Panc1 (cell line): ENCODE measurements around the gene GNB1. TPM values are rescaled to one million over a fixed set of nuclear protein-coding genes. Genes with fewer than 3 reads are reported as not detected.
A peak's percentile ranks its signal among the peaks of the same experiment; 100 is the strongest.
"Not testable (repeated sequence)": the region's sequence is repeated elsewhere in the genome, so short reads cannot be mapped to it uniquely, and the experiment has no call there.

Experiments
- ATAC-seq: fragments of 200-7000 bp; cut with Tn5 transposase; 2 replicates; pipeline ENCODE4 v1.9.1; 2020; ENCODE audit warnings: mild to moderate bottlenecking, moderate library complexity
- BruUV-seq: library from RNA; stranded (reverse); fragments of 400-500 nt; replicated peaks from 2 replicates; lab custom pipeline; 2021; lab: Mats Ljungman, UMichigan
- CTCF ChIA-PET: fragments of 300-600 bp; sonication (Branson Sonifier 250); formaldehyde crosslinking; loops from one replicate; lab custom pipeline; 2022; ENCODE audit warnings: antibody characterized with exemption; lab: Charles Lee
- POLR2A ChIA-PET: fragments of 300-600 bp; sonication (Branson Sonifier 250); formaldehyde crosslinking; loops from one replicate; lab custom pipeline; 2022; ENCODE audit warnings: antibody characterized with exemption; lab: Charles Lee
- DNase-seq: peaks from one replicate; pipeline ENCODE4 v3.0.0-alpha.2; 2010; ENCODE audit warnings: low read depth, low spot score
- H3K27ac ChIP-seq: 2 replicates; pipeline ENCODE4 v1.5.1; 2011; ENCODE audit warnings: mild to moderate bottlenecking, low read length, inconsistent platforms
- H3K27me3 ChIP-seq: fragments of 200-500 bp; sonication (Bioruptor generic); 2 replicates; pipeline ENCODE4 v1.6.0; 2014; ENCODE audit warnings: low read length, inconsistent platforms; ENCODE audit not compliant: control insufficient read depth, insufficient read depth
- H3K36me3 ChIP-seq: fragments of 200-500 bp; sonication (Bioruptor generic); 2 replicates; pipeline ENCODE4 v1.5.1; 2014; ENCODE audit warnings: inconsistent platforms, mild to moderate bottlenecking, low read length, moderate library complexity; ENCODE audit not compliant: control insufficient read depth, insufficient read depth
- H3K4me1 ChIP-seq: 2 replicates; pipeline ENCODE4 v1.5.1; 2011; ENCODE audit warnings: inconsistent platforms, mild to moderate bottlenecking, low read length, moderate library complexity; ENCODE audit not compliant: control insufficient read depth, insufficient read depth
- H3K4me3 ChIP-seq, 2 experiments: 2 replicates each; pipeline ENCODE4 v1.5.1; 2011 to 2012; ENCODE audit warnings: low read depth in 2 of 2, low read length in 2 of 2, mild to moderate bottlenecking in 2 of 2, inconsistent platforms in 1 of 2, moderate library complexity in 1 of 2
- H3K9me3 ChIP-seq: fragments of 200-500 bp; sonication (Bioruptor generic); 2 replicates; pipeline ENCODE4 v1.5.1; 2014; ENCODE audit warnings: low read depth, mild to moderate bottlenecking, inconsistent platforms, low read length, moderate library complexity; ENCODE audit not compliant: control insufficient read depth, insufficient read depth
- CTCF ChIP-seq: fragments of 450-650 bp; IDR thresholded peaks from 2 replicates; pipeline ENCODE4 v1.5.1; 2017; ENCODE audit warnings: mild to moderate bottlenecking
- POLR2AphosphoS5 ChIP-seq: IDR thresholded peaks from 2 replicates; pipeline ENCODE4 v1.6.1; 2012; ENCODE audit warnings: mild to moderate bottlenecking, low read depth, low read length, moderate library complexity
- SIN3A ChIP-seq: IDR thresholded peaks from 2 replicates; pipeline ENCODE4 v1.6.1; 2012; ENCODE audit warnings: low read depth, mild to moderate bottlenecking, low read length, moderate library complexity, borderline replicate concordance; ENCODE audit not compliant: insufficient read depth
- TCF7L2 ChIP-seq: IDR thresholded peaks from 2 replicates; pipeline ENCODE4 v1.6.1; 2011; ENCODE audit warnings: mild to moderate bottlenecking, low read depth, low read length, inconsistent platforms
- in situ Hi-C: cut with HindIII; loops from 2 replicates; pipeline ENCODE4 v1.10.0; 2016; ENCODE audit warnings: low sequenced_read_pairs, low pct_unique_long_range_greater_than_20kb
- intact Hi-C: fragments of 100-400 bp; cut with micrococcal nuclease; formaldehyde crosslinking; loops from one replicate; pipeline ENCODE4 v1.10.0; 2022; ENCODE audit not compliant: unreplicated experiment
- total RNA-seq: library from RNA; stranded (reverse); gene quantifications from one replicate; pipeline ENCODE4 v1.2.1, GENCODE V29; 2021; ENCODE audit not compliant: unreplicated experiment
- TF ChIP-seq, protein P1 (sequence below), 2 experiments: IDR thresholded peaks; 2 replicates each; pipeline ENCODE4 v1.6.1; 2011 to 2012; ENCODE audit warnings: low read depth in 2 of 2, control low read depth in 1 of 2, low read length in 1 of 2, mild to moderate bottlenecking in 1 of 2, moderate library complexity in 1 of 2; ENCODE audit not compliant: insufficient read depth in 1 of 2

The GNB1 gene
- total RNA-seq, 1 experiment from 2014 or later = 499 TPM

GRCh38 chr1:1748686-1749321 is 142.1 kb downstream of the GNB1 start:
- H3K27me3 ChIP-seq = no peaks in the 10 kb centered on the region
- TF ChIP-seq POLR2AphosphoS5 (no peak), TCF7L2 (no peak), SIN3A (no peak), CTCF (no peak)
- TF ChIP-seq, protein P1, sequence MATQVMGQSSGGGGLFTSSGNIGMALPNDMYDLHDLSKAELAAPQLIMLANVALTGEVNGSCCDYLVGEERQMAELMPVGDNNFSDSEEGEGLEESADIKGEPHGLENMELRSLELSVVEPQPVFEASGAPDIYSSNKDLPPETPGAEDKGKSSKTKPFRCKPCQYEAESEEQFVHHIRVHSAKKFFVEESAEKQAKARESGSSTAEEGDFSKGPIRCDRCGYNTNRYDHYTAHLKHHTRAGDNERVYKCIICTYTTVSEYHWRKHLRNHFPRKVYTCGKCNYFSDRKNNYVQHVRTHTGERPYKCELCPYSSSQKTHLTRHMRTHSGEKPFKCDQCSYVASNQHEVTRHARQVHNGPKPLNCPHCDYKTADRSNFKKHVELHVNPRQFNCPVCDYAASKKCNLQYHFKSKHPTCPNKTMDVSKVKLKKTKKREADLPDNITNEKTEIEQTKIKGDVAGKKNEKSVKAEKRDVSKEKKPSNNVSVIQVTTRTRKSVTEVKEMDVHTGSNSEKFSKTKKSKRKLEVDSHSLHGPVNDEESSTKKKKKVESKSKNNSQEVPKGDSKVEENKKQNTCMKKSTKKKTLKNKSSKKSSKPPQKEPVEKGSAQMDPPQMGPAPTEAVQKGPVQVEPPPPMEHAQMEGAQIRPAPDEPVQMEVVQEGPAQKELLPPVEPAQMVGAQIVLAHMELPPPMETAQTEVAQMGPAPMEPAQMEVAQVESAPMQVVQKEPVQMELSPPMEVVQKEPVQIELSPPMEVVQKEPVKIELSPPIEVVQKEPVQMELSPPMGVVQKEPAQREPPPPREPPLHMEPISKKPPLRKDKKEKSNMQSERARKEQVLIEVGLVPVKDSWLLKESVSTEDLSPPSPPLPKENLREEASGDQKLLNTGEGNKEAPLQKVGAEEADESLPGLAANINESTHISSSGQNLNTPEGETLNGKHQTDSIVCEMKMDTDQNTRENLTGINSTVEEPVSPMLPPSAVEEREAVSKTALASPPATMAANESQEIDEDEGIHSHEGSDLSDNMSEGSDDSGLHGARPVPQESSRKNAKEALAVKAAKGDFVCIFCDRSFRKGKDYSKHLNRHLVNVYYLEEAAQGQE (IDR thresholded peaks at IDR 0.05; ENCODE audit: insufficient read depth in 1 of 2, low read depth in 2 of 2, low read length in 1 of 2) = no peak
- in situ Hi-C loops (no loop called here), intact Hi-C loops (no loop called here)
- peaks cover 5% of the 10 kb centered on the region; the same call in 1 of the 2 replicates for H3K4me1 ChIP-seq
- no peaks in the 10 kb centered on the region for H3K9me3 ChIP-seq
- no TSS peak for BruUV-seq
- ATAC-seq (no peak), DNase-seq (no peak)
- H3K27ac ChIP-seq = peak overlapping the region; percentile 44; the same call in 1 of the 2 replicates
- no peaks in the 10 kb centered on the region for H3K36me3 ChIP-seq
- POLR2A ChIA-PET = no interaction called here
- CTCF ChIA-PET = no interaction called here
- H3K4me3 ChIP-seq = no peak overlapping the region

DNA sequence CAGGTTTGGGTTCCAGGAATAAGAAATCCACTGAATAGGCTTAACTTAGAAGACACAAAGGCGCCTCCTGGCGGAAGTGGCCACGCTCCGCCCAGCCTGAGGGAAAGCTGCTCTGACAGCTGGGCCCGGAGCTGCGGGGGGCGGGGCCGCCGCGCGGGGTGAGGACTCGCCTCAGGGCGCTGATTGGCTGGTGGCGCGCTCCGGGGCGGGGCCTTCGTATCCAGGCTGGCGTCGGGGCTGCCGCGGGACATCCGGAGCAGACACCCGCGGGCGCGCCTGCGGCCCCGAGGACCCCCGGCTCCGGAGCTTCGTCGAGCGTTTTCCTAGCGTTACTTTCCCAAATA is 144.3 kb downstream of the GNB1 start:
- H3K36me3 ChIP-seq, H3K27ac ChIP-seq, intact Hi-C loops, BruUV-seq, H3K27me3 ChIP-seq, H3K9me3 ChIP-seq, POLR2A ChIA-PET, in situ Hi-C loops, DNase-seq, H3K4me1 ChIP-seq: not testable (repeated sequence)
- peak; percentile 40; the same call in 1 of the 2 replicates for TF ChIP-seq CTCF
- peak; percentile 93 for ATAC-seq
- CTCF ChIA-PET = interaction anchor here (0.7 kb wide), 1 partner anchor 458 kb away, joined by 4 read pairs; no protein-coding TSS in a partner anchor
- peak overlapping the region; percentile 41 to 43 for H3K4me3 ChIP-seq
